WTC11 (cell line): Measurements from ENCODE around the gene TMEM54.

ENCODE experiments used
- TEAD4 ChIP-seq: sonication (generic); formaldehyde crosslinking; IDR thresholded peaks from 2 replicates; pipeline ENCODE4 v1.8.0; 2022; ENCODE audit warnings: mild to moderate bottlenecking, missing genetic modification reagents
- TF ChIP-seq, protein P1 (sequence below): fragments of 200-600 bp; IDR thresholded peaks from 2 replicates; pipeline ENCODE4 v1.8.0; 2022; ENCODE audit warnings: antibody characterized with exemption
- TF ChIP-seq, protein P2 (sequence below): sonication (generic); formaldehyde crosslinking; IDR thresholded peaks from 2 replicates; pipeline ENCODE4 v1.8.0; 2022; ENCODE audit warnings: mild to moderate bottlenecking, missing genetic modification reagents

DNA sequence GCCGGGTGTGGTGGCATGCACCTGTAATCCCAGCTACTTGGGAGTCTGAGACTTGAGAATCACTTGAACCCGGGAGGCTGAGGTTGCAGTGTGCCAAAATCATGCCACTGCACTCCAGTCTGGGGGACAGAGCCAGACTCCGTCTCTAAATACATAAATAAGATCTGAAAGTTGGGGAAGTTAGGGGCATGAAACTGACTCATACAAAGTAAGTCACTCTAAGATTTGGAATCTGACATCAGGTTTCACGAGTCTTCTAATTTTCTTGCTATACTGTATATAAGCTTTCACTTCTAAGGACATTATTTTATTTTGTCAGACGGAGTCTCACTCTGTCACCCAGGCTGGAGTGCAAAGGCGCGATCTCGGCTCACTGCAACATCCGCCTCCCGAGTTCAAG lies 33.3 kb upstream of the TMEM54 start:
- TF ChIP-seq, protein P1, sequence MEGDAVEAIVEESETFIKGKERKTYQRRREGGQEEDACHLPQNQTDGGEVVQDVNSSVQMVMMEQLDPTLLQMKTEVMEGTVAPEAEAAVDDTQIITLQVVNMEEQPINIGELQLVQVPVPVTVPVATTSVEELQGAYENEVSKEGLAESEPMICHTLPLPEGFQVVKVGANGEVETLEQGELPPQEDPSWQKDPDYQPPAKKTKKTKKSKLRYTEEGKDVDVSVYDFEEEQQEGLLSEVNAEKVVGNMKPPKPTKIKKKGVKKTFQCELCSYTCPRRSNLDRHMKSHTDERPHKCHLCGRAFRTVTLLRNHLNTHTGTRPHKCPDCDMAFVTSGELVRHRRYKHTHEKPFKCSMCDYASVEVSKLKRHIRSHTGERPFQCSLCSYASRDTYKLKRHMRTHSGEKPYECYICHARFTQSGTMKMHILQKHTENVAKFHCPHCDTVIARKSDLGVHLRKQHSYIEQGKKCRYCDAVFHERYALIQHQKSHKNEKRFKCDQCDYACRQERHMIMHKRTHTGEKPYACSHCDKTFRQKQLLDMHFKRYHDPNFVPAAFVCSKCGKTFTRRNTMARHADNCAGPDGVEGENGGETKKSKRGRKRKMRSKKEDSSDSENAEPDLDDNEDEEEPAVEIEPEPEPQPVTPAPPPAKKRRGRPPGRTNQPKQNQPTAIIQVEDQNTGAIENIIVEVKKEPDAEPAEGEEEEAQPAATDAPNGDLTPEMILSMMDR = no peak
- TF ChIP-seq, protein P2, sequence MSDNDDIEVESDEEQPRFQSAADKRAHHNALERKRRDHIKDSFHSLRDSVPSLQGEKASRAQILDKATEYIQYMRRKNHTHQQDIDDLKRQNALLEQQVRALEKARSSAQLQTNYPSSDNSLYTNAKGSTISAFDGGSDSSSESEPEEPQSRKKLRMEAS (CRISPR knock-in tag) = no peak
- TF ChIP-seq TEAD4 (CRISPR knock-in tag) = no peak
